Activated CD8-positive, alpha-beta memory T cell treated with anti-CD3 and anti-CD28 coated beads, Interleukin-2, amount 50 U/mL, for 1 hour (primary cell): ENCODE measurements around the gene PIN1.

Source experiments
- DNase-seq: peaks from one replicate; pipeline ENCODE4 v3.0.0-alpha.2; 2020; ENCODE audit errors: extremely low read depth

Gene PIN1

GRCh38 chr19:9885077-9885552 is 50.0 kb downstream of the PIN1 start:
- no peak for DNase-seq

GRCh38 chr19:9891609-9892373 is 56.7 kb downstream of the PIN1 start:
- no peak for DNase-seq
